Parathyroid adenoma (tissue), 2 donors: Measurements from ENCODE around the gene LMAN1.

Experiments
- H2AFZ ChIP-seq: fragments of 300-600 bp; sonication (generic); one replicate; pipeline ENCODE4 v1.7.0; 2017; ENCODE audit warnings: antibody characterized with exemption, mild to moderate bottlenecking
- H3K27ac ChIP-seq: fragments of 300-600 bp; sonication (generic); one replicate; pipeline ENCODE4 v1.7.0; 2017
- H3K27me3 ChIP-seq: fragments of 300-600 bp; sonication (generic); one replicate; pipeline ENCODE4 v1.7.0; 2017; ENCODE audit warnings: low read length; ENCODE audit not compliant: control insufficient read depth, insufficient read depth
- H3K36me3 ChIP-seq: fragments of 300-600 bp; sonication (generic); one replicate; pipeline ENCODE4 v1.7.0; 2017; ENCODE audit warnings: low read length; ENCODE audit not compliant: control insufficient read depth, insufficient read depth
- H3K4me1 ChIP-seq: fragments of 300-600 bp; sonication (generic); one replicate; pipeline ENCODE4 v1.7.0; 2017; ENCODE audit warnings: control low read depth
- H3K4me2 ChIP-seq: fragments of 300-600 bp; sonication (generic); one replicate; pipeline ENCODE4 v1.7.0; 2017; ENCODE audit warnings: low read length
- H3K4me3 ChIP-seq: fragments of 300-600 bp; sonication (generic); one replicate; pipeline ENCODE4 v1.7.0; 2017; ENCODE audit warnings: low read depth, low read length
- H3K79me2 ChIP-seq: fragments of 300-600 bp; sonication (generic); one replicate; pipeline ENCODE4 v1.7.0; 2017; ENCODE audit warnings: control low read depth
- H3K9ac ChIP-seq: fragments of 300-600 bp; sonication (generic); one replicate; pipeline ENCODE4 v1.7.0; 2017; ENCODE audit warnings: mild to moderate bottlenecking
- H3K9me3 ChIP-seq: fragments of 300-600 bp; sonication (generic); one replicate; pipeline ENCODE4 v1.7.0; 2017; ENCODE audit warnings: low read length; ENCODE audit not compliant: control insufficient read depth
- CTCF ChIP-seq: fragments of 300-600 bp; sonication (generic); IDR thresholded peaks from one replicate; pipeline ENCODE4 v1.7.0; 2017; ENCODE audit warnings: antibody characterized with exemption, mild to moderate bottlenecking
- donor health status: primary hyperparathyroidism.

Gene LMAN1

GRCh38 chr18:59379772-59380522 lies 20.9 kb upstream of the LMAN1 start:
- H3K9me3 ChIP-seq: peaks cover 4% of the 10 kb centered on the region
- H3K4me2 ChIP-seq: peak overlapping the region; percentile 37
- H3K9ac ChIP-seq: no peak overlapping the region
- no peaks in the 10 kb centered on the region for H3K27me3 ChIP-seq
- no peak for TF ChIP-seq CTCF
- no peak overlapping the region for H3K27ac ChIP-seq
- H3K36me3 ChIP-seq: no peaks in the 10 kb centered on the region
- H3K4me3 ChIP-seq: no peak overlapping the region
- H2AFZ ChIP-seq: no peak overlapping the region
- H3K79me2 ChIP-seq: no peaks in the 10 kb centered on the region
- no peaks in the 10 kb centered on the region for H3K4me1 ChIP-seq

GRCh38 chr18:59377613-59378337 lies 18.7 kb upstream of the LMAN1 start:
- Histone ChIP-seq H3K79me2 (no peaks in the 10 kb centered on the region), H3K4me1 (no peaks in the 10 kb centered on the region), H3K9ac (no peak overlapping the region), H2AFZ (no peak overlapping the region), H3K27me3 (no peaks in the 10 kb centered on the region), H3K36me3 (no peaks in the 10 kb centered on the region), H3K27ac (no peak overlapping the region), H3K9me3 (peaks cover 4% of the 10 kb centered on the region), H3K4me2 (no peak overlapping the region), H3K4me3 (no peak overlapping the region)
- no peak for TF ChIP-seq CTCF

- Histone ChIP-seq H3K4me1 (no peaks in the 10 kb centered on the region), H3K36me3 (no peaks in the 10 kb centered on the region), H3K27ac (no peak overlapping the region), H3K4me3 (no peak overlapping the region), H3K4me2 (no peak overlapping the region), H3K79me2 (no peaks in the 10 kb centered on the region), H3K27me3 (no peaks in the 10 kb centered on the region), H2AFZ (no peak overlapping the region), H3K9ac (no peak overlapping the region), H3K9me3 (peaks cover 4% of the 10 kb centered on the region)
- TF ChIP-seq CTCF: no peak
Observed at GRCh38 chr18:59376351-59376935, 17.4 kb upstream of the LMAN1 start.

- no peak for TF ChIP-seq CTCF
- no peak overlapping the region for H2AFZ ChIP-seq
- H3K36me3 ChIP-seq: no peaks in the 10 kb centered on the region
- no peaks in the 10 kb centered on the region for H3K27me3 ChIP-seq
- no peak overlapping the region for H3K27ac ChIP-seq
- H3K9ac ChIP-seq: no peak overlapping the region
- no peak overlapping the region for H3K4me3 ChIP-seq
- no peaks in the 10 kb centered on the region for H3K9me3 ChIP-seq
- H3K79me2 ChIP-seq: no peaks in the 10 kb centered on the region
- no peaks in the 10 kb centered on the region for H3K4me1 ChIP-seq
- H3K4me2 ChIP-seq: no peak overlapping the region
Observed at GRCh38 chr18:59374128-59374527, 15.1 kb upstream of the LMAN1 start.
